Neural progenitor cell (in vitro differentiated cells): Measurements from ENCODE around the gene TAF8. TPM values are rescaled to one million over a fixed set of nuclear protein-coding genes. Genes with fewer than 3 reads are reported as not detected.

Experiments used
- DNase-seq: peaks from one replicate; pipeline ENCODE4 v3.0.0-alpha.2; 2016; ENCODE audit warnings: low spot score
- H2AFZ ChIP-seq: fragments of 200-600 bp; sonication (generic); replicated peaks from 2 replicates; pipeline ENCODE4 v1.6.1; 2016; ENCODE audit warnings: antibody characterized with exemption
- H3F3A ChIP-seq: fragments of 200-600 bp; sonication (generic); 2 replicates; pipeline ENCODE4 v1.6.1; 2016; ENCODE audit warnings: antibody characterized with exemption, low read depth
- H3K27ac ChIP-seq: fragments of 200-600 bp; sonication (generic); 2 replicates; pipeline ENCODE4 v1.5.1; 2016; ENCODE audit warnings: mild to moderate bottlenecking
- H3K27me3 ChIP-seq: fragments of 200-600 bp; sonication (generic); 2 replicates; pipeline ENCODE4 v1.6.1; 2016; ENCODE audit warnings: mild to moderate bottlenecking, moderate library complexity
- H3K36me3 ChIP-seq: fragments of 200-600 bp; sonication (generic); 2 replicates; pipeline ENCODE4 v1.5.1; 2016
- H3K4me1 ChIP-seq: fragments of 200-600 bp; sonication (generic); 2 replicates; pipeline ENCODE4 v1.6.1; 2016; ENCODE audit warnings: mixed run types
- H3K4me2 ChIP-seq: fragments of 200-600 bp; sonication (generic); 2 replicates; pipeline ENCODE4 v1.6.1; 2016
- H3K4me3 ChIP-seq: fragments of 200-600 bp; sonication (generic); 2 replicates; pipeline ENCODE4 v1.5.1; 2016
- H3K79me2 ChIP-seq: fragments of 200-600 bp; sonication (generic); 2 replicates; pipeline ENCODE4 v1.6.1; 2016; ENCODE audit warnings: low read depth
- H3K9ac ChIP-seq: fragments of 200-600 bp; sonication (generic); 2 replicates; pipeline ENCODE4 v1.6.1; 2016
- H3K9me3 ChIP-seq: fragments of 200-600 bp; sonication (generic); 2 replicates; pipeline ENCODE4 v1.5.1; 2016; ENCODE audit warnings: low read depth
- H4K20me1 ChIP-seq: fragments of 200-600 bp; sonication (generic); 2 replicates; pipeline ENCODE4 v1.6.1; 2016; ENCODE audit warnings: low read depth
- H3K27ac Mint-ChIP-seq: 3 replicates; pipeline ENCODE4 v1.8.0; 2021; ENCODE audit warnings: mixed read lengths
- H3K27me3 Mint-ChIP-seq: 2 replicates; pipeline ENCODE4 v1.8.0; 2022; ENCODE audit warnings: low read depth, mild to moderate bottlenecking, inconsistent platforms, moderate library complexity, mixed read lengths; ENCODE audit not compliant: insufficient read depth
- H3K36me3 Mint-ChIP-seq: 3 replicates; pipeline ENCODE4 v1.8.0; 2021; ENCODE audit warnings: mixed read lengths
- H3K4me1 Mint-ChIP-seq: 3 replicates; pipeline ENCODE4 v1.8.0; 2021; ENCODE audit warnings: mixed read lengths
- H3K4me3 Mint-ChIP-seq: 3 replicates; pipeline ENCODE4 v1.8.0; 2021; ENCODE audit warnings: mild to moderate bottlenecking, moderate library complexity, mixed read lengths
- H3K9me3 Mint-ChIP-seq: 3 replicates; pipeline ENCODE4 v1.8.0; 2020; ENCODE audit warnings: mixed read lengths
- EZH2 ChIP-seq: fragments of 200-600 bp; sonication (generic); IDR thresholded peaks from 2 replicates; pipeline ENCODE4 v1.6.1; 2017; ENCODE audit warnings: antibody characterized with exemption, mild to moderate bottlenecking, moderate library complexity
- EZH2phosphoT487 ChIP-seq: fragments of 200-600 bp; sonication (generic); IDR thresholded peaks from 2 replicates; pipeline ENCODE4 v1.6.1; 2017; ENCODE audit warnings: antibody characterized with exemption
- total RNA-seq: library from RNA; depleted of rRNA; stranded (reverse); fragments of >200 nt; gene quantifications from 2 replicates; pipeline ENCODE4 v1.2.3, GENCODE V29; 2015; ENCODE audit warnings: low replicate concordance
- TF ChIP-seq, protein P1 (sequence below): fragments of 200-600 bp; sonication (generic); IDR thresholded peaks from 2 replicates; pipeline ENCODE4 v1.5.1; 2017; ENCODE audit warnings: antibody characterized with exemption, mild to moderate bottlenecking

The TAF8 gene
- total RNA-seq, 1 donor from 2014 or later, result 38.0 TPM

GRCh38 chr6:42099340-42100028 lies 49.2 kb downstream of the TAF8 start:
- no peak for DNase-seq
- H3K4me1 ChIP-seq, result peaks cover 3% of the 10 kb centered on the region
- H2AFZ ChIP-seq, result no peak overlapping the region
- no peak overlapping the region for H3K4me2 ChIP-seq
- H3K4me1 Mint-ChIP-seq, result peaks cover 12% of the 10 kb centered on the region
- H3K27me3 Mint-ChIP-seq, result peaks cover 7% of the 10 kb centered on the region
- no peaks in the 10 kb centered on the region for H3K9me3 Mint-ChIP-seq
- no peaks in the 10 kb centered on the region for H3K27me3 ChIP-seq
- H3K9me3 ChIP-seq, result no peaks in the 10 kb centered on the region
- H3K27ac Mint-ChIP-seq, result peak overlapping the region; percentile 38
- H3K36me3 ChIP-seq, result no peaks in the 10 kb centered on the region
- TF ChIP-seq EZH2, result no peak
- TF ChIP-seq EZH2phosphoT487, result no peak
- TF ChIP-seq, protein P1, sequence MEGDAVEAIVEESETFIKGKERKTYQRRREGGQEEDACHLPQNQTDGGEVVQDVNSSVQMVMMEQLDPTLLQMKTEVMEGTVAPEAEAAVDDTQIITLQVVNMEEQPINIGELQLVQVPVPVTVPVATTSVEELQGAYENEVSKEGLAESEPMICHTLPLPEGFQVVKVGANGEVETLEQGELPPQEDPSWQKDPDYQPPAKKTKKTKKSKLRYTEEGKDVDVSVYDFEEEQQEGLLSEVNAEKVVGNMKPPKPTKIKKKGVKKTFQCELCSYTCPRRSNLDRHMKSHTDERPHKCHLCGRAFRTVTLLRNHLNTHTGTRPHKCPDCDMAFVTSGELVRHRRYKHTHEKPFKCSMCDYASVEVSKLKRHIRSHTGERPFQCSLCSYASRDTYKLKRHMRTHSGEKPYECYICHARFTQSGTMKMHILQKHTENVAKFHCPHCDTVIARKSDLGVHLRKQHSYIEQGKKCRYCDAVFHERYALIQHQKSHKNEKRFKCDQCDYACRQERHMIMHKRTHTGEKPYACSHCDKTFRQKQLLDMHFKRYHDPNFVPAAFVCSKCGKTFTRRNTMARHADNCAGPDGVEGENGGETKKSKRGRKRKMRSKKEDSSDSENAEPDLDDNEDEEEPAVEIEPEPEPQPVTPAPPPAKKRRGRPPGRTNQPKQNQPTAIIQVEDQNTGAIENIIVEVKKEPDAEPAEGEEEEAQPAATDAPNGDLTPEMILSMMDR, result no peak
- no peaks in the 10 kb centered on the region for H3F3A ChIP-seq
- no peaks in the 10 kb centered on the region for H3K36me3 Mint-ChIP-seq
- no peaks in the 10 kb centered on the region for H3K79me2 ChIP-seq
- H3K4me3 ChIP-seq, result no peak overlapping the region
- no peak overlapping the region for H3K4me3 Mint-ChIP-seq
- no peaks in the 10 kb centered on the region for H4K20me1 ChIP-seq
- no peak overlapping the region for H3K9ac ChIP-seq
- no peak overlapping the region for H3K27ac ChIP-seq

GRCh38 chr6:42100029-42100901 lies 49.9 kb downstream of the TAF8 start:
- Mint-ChIP-seq H3K9me3 (no peaks in the 10 kb centered on the region), H3K4me1 (peaks cover 12% of the 10 kb centered on the region), H3K27me3 (peaks cover 7% of the 10 kb centered on the region), H3K4me3 (no peak overlapping the region), H3K27ac (no peak overlapping the region), H3K36me3 (no peaks in the 10 kb centered on the region)
- peaks cover 4% of the 10 kb centered on the region for H3F3A ChIP-seq
- no peak overlapping the region for H2AFZ ChIP-seq
- no peaks in the 10 kb centered on the region for H3K27me3 ChIP-seq
- no peak overlapping the region for H3K9ac ChIP-seq
- H3K4me3 ChIP-seq, result no peak overlapping the region
- H4K20me1 ChIP-seq, result no peaks in the 10 kb centered on the region
- H3K9me3 ChIP-seq, result no peaks in the 10 kb centered on the region
- H3K4me2 ChIP-seq, result no peak overlapping the region
- H3K36me3 ChIP-seq, result no peaks in the 10 kb centered on the region
- H3K4me1 ChIP-seq, result peaks cover 3% of the 10 kb centered on the region
- H3K27ac ChIP-seq, result no peak overlapping the region
- no peaks in the 10 kb centered on the region for H3K79me2 ChIP-seq
- DNase-seq, result no peak
- TF ChIP-seq, protein P1, result no peak

- no peak overlapping the region for H3K27ac ChIP-seq
Observed at GRCh38 chr6:42101186-42101657, 50.9 kb downstream of the TAF8 start.

More at GRCh38 chr6:42101186-42101657, 50.9 kb downstream of the TAF8 start:
- TF ChIP-seq EZH2 (no peak), EZH2phosphoT487 (no peak)
- TF ChIP-seq, protein P1, result no peak
- Histone ChIP-seq H4K20me1 (no peaks in the 10 kb centered on the region), H3K36me3 (no peaks in the 10 kb centered on the region), H3K4me3 (no peak overlapping the region), H3F3A (peaks cover 9% of the 10 kb centered on the region), H3K9ac (no peak overlapping the region), H2AFZ (no peak overlapping the region), H3K4me1 (peaks cover 3% of the 10 kb centered on the region), H3K9me3 (no peaks in the 10 kb centered on the region), H3K27me3 (no peaks in the 10 kb centered on the region), H3K79me2 (no peaks in the 10 kb centered on the region), H3K4me2 (no peak overlapping the region)
- no peak for DNase-seq
- Mint-ChIP-seq H3K9me3 (no peaks in the 10 kb centered on the region), H3K4me3 (no peak overlapping the region), H3K27me3 (peaks cover 12% of the 10 kb centered on the region), H3K4me1 (peaks cover 17% of the 10 kb centered on the region), H3K27ac (no peak overlapping the region), H3K36me3 (no peaks in the 10 kb centered on the region)
